Caco-2 (cell line): ENCODE results near the gene HMCES. TPM values are rescaled to one million over a fixed set of nuclear protein-coding genes. Genes with fewer than 3 reads are reported as not detected.

Experiments used
- BruUV-seq: library from RNA; stranded (reverse); fragments of 400-500 nt; replicated peaks from 2 replicates; lab custom pipeline; 2021; lab: Mats Ljungman, UMichigan
- CTCF ChIA-PET: fragments of 300-600 bp; sonication (Branson Sonifier 250); formaldehyde crosslinking; loops from one replicate; lab custom pipeline; 2022; ENCODE audit warnings: antibody characterized with exemption; lab: Charles Lee
- POLR2A ChIA-PET: fragments of 300-600 bp; sonication (Branson Sonifier 250); formaldehyde crosslinking; loops from one replicate; lab custom pipeline; 2022; ENCODE audit warnings: antibody characterized with exemption; lab: Charles Lee
- DNase-seq, 2 experiments: peaks; one replicate each; pipeline versions ENCODE4 v3.0.0 to v3.0.0-alpha.2; 2020 to 2022
- H3K27me3 ChIP-seq: replicated peaks from 2 replicates; pipeline ENCODE4 v1.6.0; 2011; ENCODE audit warnings: low read length; ENCODE audit not compliant: control insufficient read depth, insufficient read depth
- H3K36me3 ChIP-seq: 2 replicates; pipeline ENCODE4 v1.5.1; 2011; ENCODE audit warnings: low read length; ENCODE audit not compliant: control insufficient read depth, insufficient read depth
- H3K4me1 ChIP-seq: fragments of 250-450 bp; sonication (Bioruptor Pico); 2 replicates; pipeline ENCODE4 v1.5.1; 2020; ENCODE audit warnings: mild to moderate bottlenecking
- H3K4me3 ChIP-seq: 2 replicates; pipeline ENCODE4 v1.5.1; 2011; ENCODE audit warnings: low read depth, mild to moderate bottlenecking, control low read depth, low read length
- H3K9me3 ChIP-seq: fragments of 250-450 bp; sonication (Bioruptor Pico); 2 replicates; pipeline ENCODE4 v1.5.1; 2020; ENCODE audit warnings: mild to moderate bottlenecking, moderate library complexity
- H3K27ac Mint-ChIP-seq: one replicate; pipeline ENCODE4 v1.8.0; 2022; ENCODE audit warnings: mixed read lengths; ENCODE audit not compliant: unreplicated experiment
- H3K27me3 Mint-ChIP-seq: one replicate; pipeline ENCODE4 v1.8.0; 2022; ENCODE audit warnings: mixed read lengths; ENCODE audit not compliant: insufficient read depth, unreplicated experiment
- H3K36me3 Mint-ChIP-seq: one replicate; pipeline ENCODE4 v1.8.0; 2022; ENCODE audit warnings: mild to moderate bottlenecking, mixed read lengths; ENCODE audit not compliant: insufficient read depth, unreplicated experiment
- H3K4me1 Mint-ChIP-seq: one replicate; pipeline ENCODE4 v1.8.0; 2022; ENCODE audit warnings: low read depth, mixed read lengths; ENCODE audit not compliant: unreplicated experiment
- H3K4me3 Mint-ChIP-seq: one replicate; pipeline ENCODE4 v1.8.0; 2022; ENCODE audit warnings: mild to moderate bottlenecking, moderate library complexity, mixed read lengths; ENCODE audit not compliant: unreplicated experiment
- H3K9me3 Mint-ChIP-seq: one replicate; pipeline ENCODE4 v1.8.0; 2022; ENCODE audit warnings: mixed read lengths; ENCODE audit not compliant: unreplicated experiment
- CTCF ChIP-seq, 2 experiments: fragments of 200-600 bp in 1 of 2; IDR thresholded peaks; 1 replicate in 1 of 2; 2 replicates in 1 of 2; pipeline versions ENCODE4 v1.5.1 to v1.8.0; 2011 to 2022; ENCODE audit warnings: antibody characterized with exemption in 1 of 2, control low read depth in 1 of 2, inconsistent platforms in 1 of 2, low read depth in 1 of 2, low read length in 1 of 2, mild to moderate bottlenecking in 1 of 2, moderate library complexity in 1 of 2; ENCODE audit not compliant: insufficient read depth in 1 of 2, severe bottlenecking in 1 of 2, unreplicated experiment in 1 of 2
- intact Hi-C: fragments of 100-400 bp; cut with micrococcal nuclease; formaldehyde crosslinking; loops from one replicate; pipeline ENCODE4 v1.10.0; 2022; ENCODE audit not compliant: unreplicated experiment
- total RNA-seq: library from RNA; stranded (reverse); gene quantifications from 2 replicates; pipeline ENCODE4 v1.2.3, GENCODE V29; 2022

HMCES gene
- total RNA-seq, 1 experiment from 2014 or later, result 47.7 TPM

GRCh38 chr3:129276385-129276784 lies 2.3 kb upstream of the HMCES start:
- peaks cover 7% of the 10 kb centered on the region for H3K4me1 ChIP-seq
- Mint-ChIP-seq H3K9me3 (no peaks in the 10 kb centered on the region), H3K4me3 (no peak overlapping the region), H3K27me3 (no peaks in the 10 kb centered on the region), H3K36me3 (peaks cover 81% of the 10 kb centered on the region), H3K4me1 (peaks cover 15% of the 10 kb centered on the region), H3K27ac (no peak overlapping the region)
- H3K36me3 ChIP-seq, result peaks cover 8% of the 10 kb centered on the region
- H3K4me3 ChIP-seq, result no peak overlapping the region
- POLR2A ChIA-PET, result no interaction called here
- CTCF ChIA-PET, result no interaction called here
- TF ChIP-seq CTCF (IDR thresholded peaks at IDR 0.05; ENCODE audit: insufficient read depth in 1 of 2, low read depth in 1 of 2, low read length in 1 of 2, severe bottlenecking in 1 of 2, unreplicated experiment in 1 of 2), result no peak
- BruUV-seq, result no TSS peak
- H3K27me3 ChIP-seq, result no peaks in the 10 kb centered on the region
- DNase-seq, result no peak
- H3K9me3 ChIP-seq, result no peaks in the 10 kb centered on the region
- intact Hi-C loops, result no loop called here

GRCh38 chr3:129277829-129278271 lies 820 bp upstream of the HMCES start:
- H3K36me3 ChIP-seq, result peaks cover 7% of the 10 kb centered on the region
- intact Hi-C loops, result loop anchor here (1.0 to 2.0 kb wide), 2 partner anchors 29 to 37 kb away; partner anchors contain the start of gene COPG1
- peaks cover 7% of the 10 kb centered on the region for H3K4me1 ChIP-seq
- H3K4me3 ChIP-seq, result peak overlapping the region; percentile 81
- ChIA-PET CTCF (interaction anchor here (0.9 kb wide), 1 partner anchor 97 kb away, joined by 3 read pairs; no protein-coding TSS in a partner anchor), POLR2A (interaction anchor here (2.5 kb wide), 1 partner anchor 38 kb away, joined by 17 read pairs; a partner anchor contains a TSS)
- peak overlapping the region; percentile 98 for H3K27ac Mint-ChIP-seq
- peaks cover 15% of the 10 kb centered on the region for H3K4me1 Mint-ChIP-seq
- H3K27me3 ChIP-seq, result no peaks in the 10 kb centered on the region
- H3K36me3 Mint-ChIP-seq, result peaks cover 67% of the 10 kb centered on the region
- DNase-seq, result peak in 1 of 2 experiments; percentile 19
- no peaks in the 10 kb centered on the region for H3K9me3 ChIP-seq
- no peak for TF ChIP-seq CTCF (IDR thresholded peaks at IDR 0.05; ENCODE audit: insufficient read depth in 1 of 2, low read depth in 1 of 2, low read length in 1 of 2, severe bottlenecking in 1 of 2, unreplicated experiment in 1 of 2)
- BruUV-seq, result no TSS peak
- no peaks in the 10 kb centered on the region for H3K9me3 Mint-ChIP-seq
- no peaks in the 10 kb centered on the region for H3K27me3 Mint-ChIP-seq
- H3K4me3 Mint-ChIP-seq, result peak overlapping the region; percentile 98

- no TSS peak for BruUV-seq
- no peaks in the 10 kb centered on the region for H3K9me3 Mint-ChIP-seq
Observed at GRCh38 chr3:129278966-129279906, 566 bp downstream of the HMCES start.

More at GRCh38 chr3:129278966-129279906, 566 bp downstream of the HMCES start:
- Histone ChIP-seq H3K27me3 (no peaks in the 10 kb centered on the region), H3K36me3 (peaks cover 5% of the 10 kb centered on the region), H3K4me1 (peaks cover 7% of the 10 kb centered on the region), H3K9me3 (no peaks in the 10 kb centered on the region), H3K4me3 (peak overlapping the region; percentile 81)
- peak overlapping the region; percentile 98 for H3K4me3 Mint-ChIP-seq
- no peaks in the 10 kb centered on the region for H3K27me3 Mint-ChIP-seq
- POLR2A ChIA-PET, result interaction anchor here (0.6 to 2.5 kb wide), 4 partner anchors 27 to 286 kb away, joined by 3 to 17 read pairs (median 3); partner anchors contain the start of gene CFAP92
- peak overlapping the region; percentile 98 for H3K27ac Mint-ChIP-seq
- peak; percentile 57 to 59 for DNase-seq
- H3K36me3 Mint-ChIP-seq, result peaks cover 61% of the 10 kb centered on the region
- intact Hi-C loops, result loop anchor here (1.0 to 2.0 kb wide), 2 partner anchors 30 to 36 kb away; partner anchors contain the start of gene COPG1
- TF ChIP-seq CTCF (IDR thresholded peaks at IDR 0.05; ENCODE audit: insufficient read depth in 1 of 2, low read depth in 1 of 2, low read length in 1 of 2, severe bottlenecking in 1 of 2, unreplicated experiment in 1 of 2), result no peak
- peaks cover 15% of the 10 kb centered on the region for H3K4me1 Mint-ChIP-seq
- CTCF ChIA-PET, result interaction anchor here (0.6 to 1.5 kb wide), 2 partner anchors 22 to 37 kb away, joined by 5 read pairs; a partner anchor contains a TSS
